IPS-11a (cell line): ENCODE results near the gene FLT3.
"Not testable (repeated sequence)": the region's sequence is repeated elsewhere in the genome, so short reads cannot be mapped to it uniquely, and the experiment has no call there.

Experiments
- H3K4me3 ChIP-seq: one replicate; pipeline ENCODE4 v1.5.1; 2013; ENCODE audit warnings: low read depth, low read length, control low read depth

The FLT3 gene

GRCh38 chr13:28005016-28005415 lies 95.4 kb downstream of the FLT3 start:
- H3K4me3 ChIP-seq: not testable (repeated sequence)

GRCh38 chr13:28002886-28003698 lies 97.3 kb downstream of the FLT3 start:
- no peak overlapping the region for H3K4me3 ChIP-seq

GRCh38 chr13:28001837-28002473 lies 98.4 kb downstream of the FLT3 start:
- H3K4me3 ChIP-seq: no peak overlapping the region

- no peak overlapping the region for H3K4me3 ChIP-seq
Observed at GRCh38 chr13:28001049-28001448, 99.3 kb downstream of the FLT3 start.

- no peak overlapping the region for H3K4me3 ChIP-seq
Observed at GRCh38 chr13:28000567-28000966, 99.8 kb downstream of the FLT3 start.

GRCh38 chr13:27997904-27998522 lies 102.4 kb downstream of the FLT3 start:
- no peak overlapping the region for H3K4me3 ChIP-seq

GRCh38 chr13:27991881-27992280 lies 108.5 kb downstream of the FLT3 start:
- no peak overlapping the region for H3K4me3 ChIP-seq

GRCh38 chr13:27988520-27988919 lies 111.9 kb downstream of the FLT3 start, which contains the start of gene URAD:
URAD (minus strand) TSS chr13:27988693; CDS start chr13:27988637, 56 bp downstream.
- H3K4me3 ChIP-seq: no peak within 1 kb of the TSS

GRCh38 chr13:27985600-27985999 lies 114.8 kb downstream of the FLT3 start:
- no peak overlapping the region for H3K4me3 ChIP-seq

- H3K4me3 ChIP-seq: no peak overlapping the region
Observed at GRCh38 chr13:27982361-27982760, 118.0 kb downstream of the FLT3 start.

- H3K4me3 ChIP-seq: no peak overlapping the region
Observed at GRCh38 chr13:27981006-27981708, 119.2 kb downstream of the FLT3 start.

GRCh38 chr13:27980280-27980998 lies 119.9 kb downstream of the FLT3 start:
- no peak overlapping the region for H3K4me3 ChIP-seq

GRCh38 chr13:27979765-27980279 lies 120.6 kb downstream of the FLT3 start:
- H3K4me3 ChIP-seq: no peak overlapping the region

- no peak overlapping the region for H3K4me3 ChIP-seq
Observed at GRCh38 chr13:27979001-27979643, 121.3 kb downstream of the FLT3 start.

GRCh38 chr13:27978301-27978968 lies 121.9 kb downstream of the FLT3 start:
- no peak overlapping the region for H3K4me3 ChIP-seq

- no peak overlapping the region for H3K4me3 ChIP-seq
Observed at GRCh38 chr13:27977476-27978300, 122.7 kb downstream of the FLT3 start.

GRCh38 chr13:27976362-27977091 lies 123.8 kb downstream of the FLT3 start:
- no peak overlapping the region for H3K4me3 ChIP-seq
